Activated CD8-positive, alpha-beta T cell treated with anti-CD3 and anti-CD28 coated beads for 36 hours (primary cell): Measurements from ENCODE around the gene NDUFA12. TPM values are rescaled to one million over a fixed set of nuclear protein-coding genes. Genes with fewer than 3 reads are reported as not detected.

Experiments
- ATAC-seq: fragments of 200-7000 bp; cut with Tn5 transposase; one replicate; pipeline ENCODE4 v1.10.0; 2021; ENCODE audit warnings: mild to moderate bottlenecking, moderate library complexity
- CTCF ChIA-PET: fragments of 350-600 bp; sonication (Branson Sonifier 250); formaldehyde crosslinking; loops from one replicate; lab custom pipeline; 2021; ENCODE audit warnings: antibody characterized with exemption; lab: Charles Lee
- POLR2A ChIA-PET: fragments of 350-600 bp; sonication (Branson Sonifier 250); formaldehyde crosslinking; loops from one replicate; lab custom pipeline; 2021; ENCODE audit warnings: antibody characterized with exemption; lab: Charles Lee
- DNase-seq: peaks from one replicate; pipeline ENCODE4 v3.0.0-alpha.2; 2020
- H3K27ac Mint-ChIP-seq: one replicate; pipeline ENCODE4 v1.8.0; 2021; ENCODE audit warnings: mild to moderate bottlenecking, mixed read lengths
- H3K27me3 Mint-ChIP-seq: one replicate; pipeline ENCODE4 v1.8.0; 2021; ENCODE audit warnings: mixed read lengths
- H3K36me3 Mint-ChIP-seq: one replicate; pipeline ENCODE4 v1.8.0; 2021; ENCODE audit warnings: low read depth, mixed read lengths
- H3K4me1 Mint-ChIP-seq: one replicate; pipeline ENCODE4 v1.8.0; 2021; ENCODE audit warnings: low read depth, mixed read lengths
- H3K4me3 Mint-ChIP-seq: one replicate; pipeline ENCODE4 v1.8.0; 2021; ENCODE audit warnings: mild to moderate bottlenecking, moderate library complexity, mixed read lengths
- H3K9me3 Mint-ChIP-seq: one replicate; pipeline ENCODE4 v1.8.0; 2021; ENCODE audit warnings: mixed read lengths
- CTCF ChIP-seq: fragments of 200-600 bp; IDR thresholded peaks from one replicate; pipeline ENCODE4 v1.8.0; 2022; ENCODE audit warnings: antibody characterized with exemption, mild to moderate bottlenecking
- intact Hi-C: fragments of 100-400 bp; cut with micrococcal nuclease; formaldehyde crosslinking; loops from one replicate; pipeline ENCODE4 v1.10.0; 2022
- total RNA-seq, 2 experiments: library from RNA; stranded (reverse); gene quantifications; one replicate each; pipeline ENCODE4 v1.2.3, GENCODE V29; 2021

NDUFA12 gene
- total RNA-seq, 2 experiments from 2014 or later: 123 to 128 TPM

GRCh38 chr12:94970560-94970959, 32.9 kb downstream of the NDUFA12 start:
- H3K4me3 Mint-ChIP-seq: no peak overlapping the region
- H3K9me3 Mint-ChIP-seq: no peaks in the 10 kb centered on the region
- ATAC-seq (no peak), DNase-seq (no peak)
- intact Hi-C loops: no loop called here
- CTCF ChIA-PET: no interaction called here
- no peak overlapping the region for H3K27ac Mint-ChIP-seq
- peaks cover 2% of the 10 kb centered on the region for H3K4me1 Mint-ChIP-seq
- TF ChIP-seq CTCF: no peak
- H3K27me3 Mint-ChIP-seq: no peaks in the 10 kb centered on the region
- H3K36me3 Mint-ChIP-seq: peaks cover 15% of the 10 kb centered on the region
- POLR2A ChIA-PET: interaction anchor here (0.8 kb wide), 1 partner anchor 457 kb away, joined by 3 read pairs; no protein-coding TSS in a partner anchor

DNA sequence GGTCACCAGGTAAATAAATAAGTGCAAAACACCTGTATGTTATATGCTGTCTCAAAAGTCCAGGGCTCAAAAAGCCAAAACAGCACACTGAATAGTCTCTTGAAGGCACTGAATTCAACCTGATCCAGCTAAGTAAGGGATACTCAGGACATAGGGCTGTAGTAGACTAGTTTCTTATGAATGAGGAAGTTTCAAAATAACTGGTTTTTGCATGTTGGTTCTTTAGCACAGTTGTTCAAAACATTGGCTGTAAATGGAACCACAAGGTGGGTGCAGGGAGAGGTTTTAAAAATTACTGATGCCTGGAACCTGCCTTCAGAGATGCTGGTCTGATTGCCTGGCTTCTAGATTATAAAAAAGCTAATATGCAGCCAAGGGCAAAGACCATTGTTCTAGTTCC, 34.1 kb downstream of the NDUFA12 start:
- ChIA-PET POLR2A (no interaction called here), CTCF (no interaction called here)
- DNase-seq (no peak), ATAC-seq (no peak)
- Mint-ChIP-seq H3K9me3 (no peaks in the 10 kb centered on the region), H3K27ac (no peak overlapping the region), H3K4me1 (peaks cover 2% of the 10 kb centered on the region), H3K4me3 (no peak overlapping the region), H3K27me3 (no peaks in the 10 kb centered on the region), H3K36me3 (peaks cover 13% of the 10 kb centered on the region)
- intact Hi-C loops: no loop called here
- no peak for TF ChIP-seq CTCF

GRCh38 chr12:94965982-94966630, 37.4 kb downstream of the NDUFA12 start:
- ATAC-seq: no peak
- H3K4me1 Mint-ChIP-seq: no peaks in the 10 kb centered on the region
- no peak overlapping the region for H3K4me3 Mint-ChIP-seq
- H3K27me3 Mint-ChIP-seq: no peaks in the 10 kb centered on the region
- no peak for TF ChIP-seq CTCF
- H3K27ac Mint-ChIP-seq: no peak overlapping the region
- ChIA-PET CTCF (no interaction called here), POLR2A (no interaction called here)
- DNase-seq: no peak
- H3K9me3 Mint-ChIP-seq: no peaks in the 10 kb centered on the region
- intact Hi-C loops: no loop called here
- peaks cover 8% of the 10 kb centered on the region for H3K36me3 Mint-ChIP-seq

DNA sequence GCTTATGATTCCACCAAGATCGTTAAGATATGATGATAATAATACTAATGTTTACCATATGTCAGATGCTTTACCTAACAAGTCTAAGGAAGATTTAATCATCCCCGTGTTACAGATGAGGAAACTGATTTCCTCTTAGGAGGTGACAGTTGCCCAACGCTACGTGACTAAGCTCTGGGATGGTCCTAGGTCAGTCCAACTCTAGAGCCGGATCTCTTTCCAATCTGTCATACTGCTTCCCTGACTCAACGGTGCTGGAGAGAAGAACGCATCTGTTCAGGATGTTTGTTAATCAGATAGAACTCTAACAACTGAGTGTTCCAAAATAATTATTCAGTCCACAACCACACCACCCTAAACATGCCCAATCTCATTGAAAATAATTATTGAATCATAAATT, 39.8 kb downstream of the NDUFA12 start:
- TF ChIP-seq CTCF: no peak
- Mint-ChIP-seq H3K27me3 (peaks cover 4% of the 10 kb centered on the region), H3K4me3 (no peak overlapping the region), H3K4me1 (no peaks in the 10 kb centered on the region), H3K9me3 (no peaks in the 10 kb centered on the region), H3K27ac (no peak overlapping the region), H3K36me3 (no peaks in the 10 kb centered on the region)
- intact Hi-C loops: no loop called here
- ChIA-PET CTCF (interaction anchor here (1.3 kb wide), 1 partner anchor 360 kb away, joined by 3 read pairs; no protein-coding TSS in a partner anchor), POLR2A (no interaction called here)
- DNase-seq (no peak), ATAC-seq (no peak)

DNA sequence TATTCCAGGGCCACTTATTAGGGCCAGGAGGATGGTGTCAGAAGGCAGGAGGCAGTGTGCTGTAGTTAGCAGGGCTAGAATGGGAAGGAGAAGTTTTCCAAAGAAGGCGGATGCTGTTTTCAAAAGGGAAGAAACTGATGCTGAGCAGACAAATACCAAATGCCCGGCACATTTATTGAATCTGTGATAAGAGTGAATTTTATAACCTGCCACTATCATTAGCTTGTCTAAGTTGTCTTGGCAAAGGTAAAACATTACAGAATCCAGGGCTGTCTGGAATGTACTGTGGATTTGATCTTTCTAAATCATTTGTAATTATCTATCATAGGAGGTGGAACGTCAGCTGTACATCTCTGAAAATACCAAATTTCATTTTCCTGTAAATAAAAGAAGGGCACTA, 40.8 kb downstream of the NDUFA12 start:
- H3K4me1 Mint-ChIP-seq: no peaks in the 10 kb centered on the region
- POLR2A ChIA-PET: interaction anchor here (1.9 kb wide), 1 partner anchor 41 kb away, joined by 5 read pairs; the partner anchor contains the start of gene NDUFA12
- H3K9me3 Mint-ChIP-seq: no peaks in the 10 kb centered on the region
- H3K27me3 Mint-ChIP-seq: peaks cover 4% of the 10 kb centered on the region
- H3K27ac Mint-ChIP-seq: no peak overlapping the region
- intact Hi-C loops: no loop called here
- ATAC-seq: no peak
- CTCF ChIA-PET: interaction anchor here (1.3 kb wide), 1 partner anchor 359 kb away, joined by 3 read pairs; no protein-coding TSS in a partner anchor
- no peak for DNase-seq
- no peak for TF ChIP-seq CTCF
- no peak overlapping the region for H3K4me3 Mint-ChIP-seq
- H3K36me3 Mint-ChIP-seq: no peaks in the 10 kb centered on the region
